ENCODE results near the gene NKX6-1.

DNA sequence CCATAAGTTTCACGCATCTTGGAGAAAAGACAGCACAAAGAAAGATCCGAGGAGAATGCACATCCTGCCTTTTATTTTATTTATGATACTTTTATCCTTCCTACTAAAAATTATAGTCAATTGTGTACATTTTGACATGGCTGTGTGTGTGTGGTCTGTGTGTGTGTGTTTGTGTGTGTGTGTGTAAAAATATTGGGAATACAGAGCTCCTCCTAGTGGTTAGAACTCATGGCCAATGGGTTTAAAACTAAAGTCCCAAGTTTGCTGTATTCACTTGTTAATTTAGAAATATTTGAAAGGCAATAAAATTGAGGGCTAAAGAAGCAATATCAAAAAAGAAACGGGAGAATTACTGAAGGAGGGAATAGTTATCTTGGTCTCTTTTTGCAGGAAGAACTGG is 47.5 kb downstream of the NKX6-1 start:
- TF ChIP-seq CTCF (IDR thresholded peaks at IDR 0.05) (peak in 1 of 6 experiments; percentile 22), POLR2A (IDR thresholded peaks at IDR 0.05) (no peak)
